ENCODE results near the gene THOC6. TPM values are rescaled to one million over a fixed set of nuclear protein-coding genes. Genes with fewer than 3 reads are reported as not detected.
A peak's percentile ranks its signal among the peaks of the same experiment; 100 is the strongest.

The THOC6 gene
- total and polyA plus RNA-seq, 9 of the 15 experiments (the other 6 are each of a cell fraction or from before 2014, with no cell fraction given) = 2.5 to 65.4 (median 42.3) TPM

DNA sequence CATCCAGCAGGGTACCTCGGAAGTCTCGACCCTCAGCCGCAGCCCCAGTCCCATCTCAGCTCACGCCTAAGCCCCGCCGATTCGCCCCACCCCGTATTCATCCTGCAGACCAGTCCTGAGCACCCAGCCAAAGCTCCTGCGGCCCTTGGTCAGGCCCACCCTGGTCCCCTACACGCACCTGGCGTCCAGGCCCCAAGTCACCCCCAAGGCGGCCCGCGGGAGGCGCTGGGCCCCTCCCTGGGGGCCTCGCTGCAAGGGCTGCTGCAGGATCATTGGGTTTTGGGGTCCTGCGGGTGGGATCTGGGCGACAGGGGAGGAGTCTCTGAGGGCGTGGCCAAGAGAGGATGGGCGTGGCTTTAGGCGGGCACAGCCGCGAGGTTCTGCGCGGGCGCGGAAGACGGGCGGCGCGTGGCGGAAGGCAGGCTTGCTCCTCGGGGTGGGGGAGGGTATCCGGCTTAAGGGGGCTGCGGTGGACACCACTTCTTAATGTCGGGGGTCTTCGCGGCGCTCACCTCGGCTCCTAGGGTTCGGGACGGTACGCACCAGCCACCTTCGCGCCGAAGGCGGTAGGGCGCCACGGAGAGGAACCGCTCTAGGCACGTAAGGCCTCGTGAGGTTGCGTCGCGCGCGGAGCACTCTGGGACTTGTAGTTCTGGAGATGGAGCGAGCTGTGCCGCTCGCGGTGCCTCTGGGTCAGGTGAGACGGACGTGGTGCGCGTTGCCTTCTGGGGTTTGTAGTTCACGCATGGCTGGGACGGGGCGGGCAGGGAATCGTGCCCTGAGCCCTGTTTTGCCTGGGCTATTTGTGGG is at the start of gene THOC6, which contains the start of gene HCFC1R1 (continued):
- peak; percentile 95 to 97 for TF ChIP-seq SIX5 (IDR thresholded peaks at IDR 0.05; ENCODE audit: borderline replicate concordance in 1 of 2, insufficient read depth in 1 of 2, low read depth in 1 of 2, low read length in 2 of 2)
- TF ChIP-seq, protein P1, sequence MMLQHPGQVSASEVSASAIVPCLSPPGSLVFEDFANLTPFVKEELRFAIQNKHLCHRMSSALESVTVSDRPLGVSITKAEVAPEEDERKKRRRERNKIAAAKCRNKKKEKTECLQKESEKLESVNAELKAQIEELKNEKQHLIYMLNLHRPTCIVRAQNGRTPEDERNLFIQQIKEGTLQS (IDR thresholded peaks at IDR 0.05) = peak; percentile 46; the same call in 1 of the 2 replicates
- TF ChIP-seq, protein P1 (CRISPR knock-in tag; conservative IDR thresholded peaks at IDR 0.05) = no peak
- peak; percentile 97 for TF ChIP-seq MYC (IDR thresholded peaks at IDR 0.05; ENCODE audit: low read depth, low read length)
- TF ChIP-seq MYC (CRISPR knock-in tag; IDR thresholded peaks at IDR 0.05; ENCODE audit: borderline replicate concordance, low read depth) = peak; percentile 85; the same call in 1 of the 2 replicates
- TF ChIP-seq EZH2 (IDR thresholded peaks at IDR 0.05; ENCODE audit: borderline replicate concordance, low read depth, low read length) = no peak
- TF ChIP-seq FIP1L1 (IDR thresholded peaks at IDR 0.05; ENCODE audit: low read depth, low read length, poor library complexity, severe bottlenecking) = peak; percentile 97
- TF ChIP-seq MGA (IDR thresholded peaks at IDR 0.05) = peak; percentile 82
- TF ChIP-seq SAP30 (IDR thresholded peaks at IDR 0.05; ENCODE audit: borderline replicate concordance, insufficient read depth, low read depth, low read length, poor library complexity, severe bottlenecking) = peak; percentile 54
- TF ChIP-seq ELF1 (tag; IDR thresholded peaks at IDR 0.05) = peak; percentile 82
- TF ChIP-seq ELF4 (CRISPR knock-in tag; IDR thresholded peaks at IDR 0.05) = no peak
- no peak for TF ChIP-seq ZKSCAN8 (CRISPR knock-in tag; IDR thresholded peaks at IDR 0.05)
- TF ChIP-seq CHD1 (IDR thresholded peaks at IDR 0.05; ENCODE audit: low read length) = peak; percentile 55
- TF ChIP-seq L3MBTL2 (IDR thresholded peaks at IDR 0.05) = peak; percentile 94
- TF ChIP-seq TAF9B (IDR thresholded peaks at IDR 0.05; ENCODE audit: partially characterized antibody) = no peak

All from K562 (cell line).